ENCODE data around the gene CPED1.

- TF ChIP-seq CTCF (IDR thresholded peaks at IDR 0.05) (no peak), POLR2A (IDR thresholded peaks at IDR 0.05) (no peak), POLR2AphosphoS5 (IDR thresholded peaks at IDR 0.05) (no peak)
These were observed 88.0 kb downstream of the CPED1 start for GRCh38 chr7:121076350-121077164.
